Measurements from ENCODE around the gene CCDC82. TPM values are rescaled to one million over a fixed set of nuclear protein-coding genes. Genes with fewer than 3 reads are reported as not detected.
A peak's percentile ranks its signal among the peaks of the same experiment; 100 is the strongest.

Gene CCDC82
- polyA plus RNA-seq, 2 of the 4 experiments (the other 2 are of a cell fraction), result 17.6 to 27.6 TPM

- H3K4me3 ChIP-seq, result no peak overlapping the region
- DNase-seq (ENCODE audit: low read depth in 1 of 2, low spot score in 1 of 2) (no peak), ATAC-seq (no peak), FAIRE-seq (no peak)
- ChIA-PET CTCF (interaction anchor here (4.0 kb wide), 1 partner anchor 13 kb away, joined by 15 read pairs; the partner anchor contains the start of gene MAML2), POLR2A (interaction anchor here (0.7 kb wide), 1 partner anchor 190 kb away, joined by 3 read pairs; no protein-coding TSS in a partner anchor)
- TF ChIP-seq GATA3 (IDR thresholded peaks at IDR 0.05; ENCODE audit: borderline replicate concordance), result no peak
- TF ChIP-seq RARB (CRISPR knock-in tag; IDR thresholded peaks at IDR 0.05), result no peak
- no peak for TF ChIP-seq SMC3 (IDR thresholded peaks at IDR 0.05)
- no peak for TF ChIP-seq HMGXB4 (CRISPR knock-in tag; IDR thresholded peaks at IDR 0.05; ENCODE audit: borderline replicate concordance)
- H3K9me3 ChIP-seq, result no peaks in the 10 kb centered on the region
- 65% methylated on average over 3 of the region's 3 CpGs for WGBS (ENCODE audit: missing lambda C conversion rate)
- peaks cover 46% of the 10 kb centered on the region for H3K4me1 ChIP-seq
- no peak overlapping the region for H3K27ac ChIP-seq
- H3K4me2 ChIP-seq, result peak overlapping the region; percentile 38
These were observed 59.7 kb downstream of the CCDC82 start for GRCh38 chr11:96329855-96330510.

GRCh38 chr11:96329419-96329818 lies 60.3 kb downstream of the CCDC82 start:
- Histone ChIP-seq H3K4me2 (peak overlapping the region; percentile 38), H3K4me3 (no peak overlapping the region), H3K27ac (peak overlapping the region; percentile 5 to 56; a peak in 2 of 6 replicates), H3K9me3 (no peaks in the 10 kb centered on the region), H3K4me1 (peaks cover 52% of the 10 kb centered on the region)
- FAIRE-seq, result no peak
- ChIA-PET POLR2A (no interaction called here), CTCF (interaction anchor here (4.0 kb wide), 1 partner anchor 14 kb away, joined by 15 read pairs; the partner anchor contains the start of gene MAML2)
- WGBS (ENCODE audit: missing lambda C conversion rate), result 54% methylated on average over 1 of the region's 1 CpG
- TF ChIP-seq BCL3 (IDR thresholded peaks at IDR 0.05), result no peak
- no peak for TF ChIP-seq ZSCAN20 (CRISPR knock-in tag; IDR thresholded peaks at IDR 0.05)
- TF ChIP-seq KDM5A (IDR thresholded peaks at IDR 0.05), result no peak
- TF ChIP-seq RAD21 (conservative IDR thresholded peaks at IDR 0.05 in 1 of 2, IDR thresholded peaks at IDR 0.05 in 1 of 2), result no peak
- TF ChIP-seq NR3C1 (IDR thresholded peaks at IDR 0.05), result no peak
- TF ChIP-seq HES2 (IDR thresholded peaks at IDR 0.05), result no peak
- TF ChIP-seq ZFP36 (IDR thresholded peaks at IDR 0.05; ENCODE audit: borderline replicate concordance, partially characterized antibody), result no peak
- TF ChIP-seq NPAS2 (CRISPR knock-in tag; IDR thresholded peaks at IDR 0.05; ENCODE audit: borderline replicate concordance), result no peak
- no peak for TF ChIP-seq CTCF (IDR thresholded peaks at IDR 0.05)
- DNase-seq (ENCODE audit: low read depth in 1 of 2, low spot score in 1 of 2), result no peak
- ATAC-seq, result 0 out of 6 replicates have a peak, but pooled peaks of 1 of the 2 experiments have one; percentile 17

GRCh38 chr11:96328395-96329010 lies 61.2 kb downstream of the CCDC82 start:
- 66% methylated on average over 8 of the region's 8 CpGs for WGBS (ENCODE audit: missing lambda C conversion rate)
- no peak for ATAC-seq
- H3K4me3 ChIP-seq, result no peak overlapping the region
- DNase-seq (ENCODE audit: low read depth in 1 of 2, low spot score in 1 of 2), result no peak
- POLR2A ChIA-PET, result no interaction called here
- CTCF ChIA-PET, result interaction anchor here (1.0 kb wide), 1 partner anchor 9 kb away, joined by 3 read pairs; no protein-coding TSS in a partner anchor
- no peaks in the 10 kb centered on the region for H3K9me3 ChIP-seq
- H3K27ac ChIP-seq, result peak overlapping the region in 1 of 2 experiments; percentile 57; a peak in 3 of 6 replicates
- FAIRE-seq, result no peak
- peak overlapping the region; percentile 38 for H3K4me2 ChIP-seq
- peaks cover 55% of the 10 kb centered on the region for H3K4me1 ChIP-seq
- TF ChIP-seq ZNF302 (CRISPR knock-in tag; IDR thresholded peaks at IDR 0.05), result no peak
- no peak for TF ChIP-seq HES2 (IDR thresholded peaks at IDR 0.05)
- no peak for TF ChIP-seq RARB (CRISPR knock-in tag; IDR thresholded peaks at IDR 0.05)
- no peak for TF ChIP-seq KDM1A (IDR thresholded peaks at IDR 0.05; ENCODE audit: low read depth)
- no peak for TF ChIP-seq NFE2L2 (conservative IDR thresholded peaks at IDR 0.05; ENCODE audit: low read length)
- TF ChIP-seq SMC3 (IDR thresholded peaks at IDR 0.05), result no peak
- no peak for TF ChIP-seq FOXS1 (CRISPR knock-in tag; IDR thresholded peaks at IDR 0.05)
- TF ChIP-seq PHF8 (IDR thresholded peaks at IDR 0.05; ENCODE audit: borderline replicate concordance, low read depth), result no peak
- TF ChIP-seq USF2 (IDR thresholded peaks at IDR 0.05), result no peak
- TF ChIP-seq ZC3H11A (IDR thresholded peaks at IDR 0.05), result no peak
- no peak for TF ChIP-seq ELK1 (IDR thresholded peaks at IDR 0.05; ENCODE audit: low read depth, low read length)
- no peak for TF ChIP-seq HOXB13 (CRISPR knock-in tag; IDR thresholded peaks at IDR 0.05; ENCODE audit: low read depth)
- no peak for TF ChIP-seq HOXA7 (CRISPR knock-in tag; IDR thresholded peaks at IDR 0.05)
- no peak for TF ChIP-seq HOXB5 (CRISPR knock-in tag; IDR thresholded peaks at IDR 0.05)

Data from A549 (cell line).